Kidney epithelial cell (primary cell): ENCODE measurements around the gene GALNT9. TPM values are rescaled to one million over a fixed set of nuclear protein-coding genes. Genes with fewer than 3 reads are reported as not detected.

Experiments used
- DNase-seq: peaks from one replicate; pipeline ENCODE4 v3.0.0-alpha.2; 2010; ENCODE audit warnings: low read depth
- H3K27me3 ChIP-seq: 2 replicates; pipeline ENCODE4 v1.6.0; 2011; ENCODE audit warnings: low read length; ENCODE audit not compliant: control insufficient read depth, insufficient read depth
- H3K36me3 ChIP-seq: 2 replicates; pipeline ENCODE4 v1.5.1; 2011; ENCODE audit warnings: low read length; ENCODE audit not compliant: control insufficient read depth, insufficient read depth
- H3K4me3 ChIP-seq: 2 replicates; pipeline ENCODE4 v1.5.1; 2011; ENCODE audit warnings: low read depth, mild to moderate bottlenecking, control low read depth, low read length
- CTCF ChIP-seq: IDR thresholded peaks from 2 replicates; pipeline ENCODE4 v1.5.1; 2011; ENCODE audit warnings: mild to moderate bottlenecking, moderate library complexity, low read length, control low read depth, inconsistent platforms; ENCODE audit not compliant: insufficient read depth, poor library complexity, severe bottlenecking
- total RNA-seq: library from RNA; depleted of rRNA; stranded (reverse); fragments of >200 nt; gene quantifications from 2 replicates; pipeline ENCODE4 v1.2.3, GENCODE V29; 2015

Gene GALNT9
- total RNA-seq, 1 donor from 2014 or later, result 1.5 TPM

GRCh38 chr12:132229193-132229760 is 100.1 kb downstream of the GALNT9 start:
- no peak for DNase-seq
- TF ChIP-seq CTCF, result no peak
- no peak overlapping the region for H3K4me3 ChIP-seq
- peaks cover 28% of the 10 kb centered on the region for H3K27me3 ChIP-seq
- H3K36me3 ChIP-seq, result no peaks in the 10 kb centered on the region

GRCh38 chr12:132228476-132229192 is 100.8 kb downstream of the GALNT9 start:
- H3K27me3 ChIP-seq, result peaks cover 28% of the 10 kb centered on the region
- no peak for DNase-seq
- H3K4me3 ChIP-seq, result no peak overlapping the region
- TF ChIP-seq CTCF, result no peak
- no peaks in the 10 kb centered on the region for H3K36me3 ChIP-seq

GRCh38 chr12:132227782-132228475 is 101.5 kb downstream of the GALNT9 start:
- no peak for TF ChIP-seq CTCF
- no peaks in the 10 kb centered on the region for H3K36me3 ChIP-seq
- H3K27me3 ChIP-seq, result peaks cover 28% of the 10 kb centered on the region
- DNase-seq, result no peak
- no peak overlapping the region for H3K4me3 ChIP-seq

GRCh38 chr12:132227118-132227517 is 102.3 kb downstream of the GALNT9 start:
- no peak overlapping the region for H3K4me3 ChIP-seq
- DNase-seq, result no peak
- no peak for TF ChIP-seq CTCF

GRCh38 chr12:132226604-132227003 is 102.8 kb downstream of the GALNT9 start:
- Histone ChIP-seq H3K36me3 (no peaks in the 10 kb centered on the region), H3K27me3 (peaks cover 28% of the 10 kb centered on the region), H3K4me3 (no peak overlapping the region)
- DNase-seq, result no peak
- TF ChIP-seq CTCF, result no peak

More at GRCh38 chr12:132227118-132227517, 102.3 kb downstream of the GALNT9 start:
- H3K36me3 ChIP-seq, result no peaks in the 10 kb centered on the region
- peaks cover 28% of the 10 kb centered on the region for H3K27me3 ChIP-seq

- TF ChIP-seq CTCF, result no peak
- peaks cover 28% of the 10 kb centered on the region for H3K27me3 ChIP-seq
- H3K36me3 ChIP-seq, result no peaks in the 10 kb centered on the region
- H3K4me3 ChIP-seq, result no peak overlapping the region
- no peak for DNase-seq
These were observed 104.2 kb downstream of the GALNT9 start for GRCh38 chr12:132225214-132225613.
